OCI-LY3 (cell line): ENCODE measurements around the gene HS6ST2.

Experiments
- CTCF ChIP-seq: fragments of 200-600, 300-600 bp; sonication (generic); IDR thresholded peaks from 2 replicates; pipeline ENCODE4 v1.5.1; 2014; ENCODE audit warnings: antibody characterized with exemption, low read length, low read depth
- EZH2phosphoT487 ChIP-seq: fragments of 200-600 bp; shearing (Covaris generic); IDR thresholded peaks from 2 replicates; pipeline ENCODE4 v1.6.1; 2018; ENCODE audit warnings: antibody characterized with exemption, mixed run types, low read depth

DNA sequence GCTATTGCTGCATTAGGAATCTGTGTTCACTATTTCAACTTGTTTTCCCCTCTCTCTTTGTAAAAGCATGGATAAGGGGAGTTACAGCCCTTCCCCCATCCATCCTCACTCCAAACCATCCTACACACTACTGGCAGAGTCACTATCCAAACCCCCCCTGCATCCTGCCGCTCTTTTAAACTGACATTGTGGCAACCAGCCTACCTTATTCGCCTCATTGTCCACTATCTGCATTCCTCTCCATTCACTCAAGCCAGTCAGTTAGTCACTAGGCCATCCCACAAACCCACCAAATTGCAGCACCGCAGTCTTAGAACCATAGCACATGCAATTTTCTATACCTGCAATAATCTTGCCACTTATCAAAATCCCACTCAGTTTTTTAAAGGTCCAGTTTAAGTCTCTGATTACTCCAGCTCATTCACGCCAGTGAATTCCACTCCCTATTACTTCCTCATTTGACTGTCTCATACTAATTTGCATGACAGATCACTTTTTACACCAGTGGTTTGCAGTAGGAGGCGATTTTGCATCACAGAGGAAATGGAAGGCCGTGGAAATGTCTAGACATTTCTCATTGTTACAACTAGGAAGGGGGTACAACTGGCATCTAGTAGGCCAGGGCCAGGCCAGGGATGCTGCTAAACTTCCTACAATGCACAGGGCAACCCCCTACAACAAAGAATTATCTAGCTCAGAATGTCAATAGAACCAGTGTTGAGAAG, 181.8 kb downstream of the HS6ST2 start:
- TF ChIP-seq CTCF: no peak
- no peak for TF ChIP-seq EZH2phosphoT487
